ENCODE measurements around the gene GLP1R.

The GLP1R gene

GRCh38 chr6:39079197-39080125 is 30.9 kb downstream of the GLP1R start:
- TF ChIP-seq ZBTB8A (tag by site-specific recombination; IDR thresholded peaks at IDR 0.05) (no peak), ZBTB48 (tag by site-specific recombination; IDR thresholded peaks at IDR 0.05) (no peak), ZNF433 (tag by site-specific recombination; IDR thresholded peaks at IDR 0.05; ENCODE audit: low read depth) (no peak), ZNF132 (tag by site-specific recombination; IDR thresholded peaks at IDR 0.05; ENCODE audit: borderline replicate concordance) (no peak), ZNF521 (tag by site-specific recombination; IDR thresholded peaks at IDR 0.05) (no peak), TSHZ1 (tag by site-specific recombination; IDR thresholded peaks at IDR 0.05; ENCODE audit: borderline replicate concordance) (no peak), ZNF37A (tag by site-specific recombination; IDR thresholded peaks at IDR 0.05) (no peak), ZNF645 (tag by site-specific recombination; IDR thresholded peaks at IDR 0.05) (no peak), ZSCAN23 (tag by site-specific recombination; IDR thresholded peaks at IDR 0.05) (no peak), SCRT2 (tag by site-specific recombination; IDR thresholded peaks at IDR 0.05) (no peak), ZNF292 (tag by site-specific recombination; IDR thresholded peaks at IDR 0.05; ENCODE audit: borderline replicate concordance, low read depth) (no peak), ZBTB17 (tag by site-specific recombination; IDR thresholded peaks at IDR 0.05) (no peak), ZNF169 (tag by site-specific recombination; IDR thresholded peaks at IDR 0.05) (no peak), ZNF626 (tag by site-specific recombination; IDR thresholded peaks at IDR 0.05) (no peak)

GRCh38 chr6:39080246-39080875 is 31.8 kb downstream of the GLP1R start:
- Histone ChIP-seq H3K4me1 (ENCODE audit: control insufficient read depth, insufficient read depth, low read length) (no peaks in the 10 kb centered on the region), H3K9me3 (ENCODE audit: control insufficient read depth, insufficient read depth, low read depth, low read length) (no peaks in the 10 kb centered on the region), H3K27ac (ENCODE audit: extremely low read depth, low read depth, low read length) (no peak overlapping the region), H3K36me3 (ENCODE audit: control insufficient read depth in 2 of 2, insufficient read depth in 1 of 2, low read length in 2 of 2) (no peaks in the 10 kb centered on the region), H3K4me3 (ENCODE audit: low read depth, low read length) (no peak overlapping the region)
- CTCF ChIA-PET: no interaction called here
- POLR2A ChIA-PET: no interaction called here
- TF ChIP-seq HOXA7 (CRISPR knock-in tag; IDR thresholded peaks at IDR 0.05; ENCODE audit: borderline replicate concordance) (no peak), ZNF704 (tag by site-specific recombination; IDR thresholded peaks at IDR 0.05) (no peak), ZNF707 (tag by site-specific recombination; IDR thresholded peaks at IDR 0.05) (no peak), RBAK (tag by site-specific recombination; IDR thresholded peaks at IDR 0.05) (no peak), ZNF266 (tag by site-specific recombination; IDR thresholded peaks at IDR 0.05; ENCODE audit: low read depth) (no peak), OVOL3 (tag by site-specific recombination; IDR thresholded peaks at IDR 0.05) (no peak), GFI1B (tag by site-specific recombination; IDR thresholded peaks at IDR 0.05) (no peak), ZSCAN5A (tag by site-specific recombination; IDR thresholded peaks at IDR 0.05) (no peak), SALL2 (tag by site-specific recombination; IDR thresholded peaks at IDR 0.05; ENCODE audit: borderline replicate concordance) (no peak), ZNF114 (tag by site-specific recombination; IDR thresholded peaks at IDR 0.05) (no peak), ZNF391 (tag by site-specific recombination; IDR thresholded peaks at IDR 0.05; ENCODE audit: borderline replicate concordance, low read depth) (no peak), ZNF350 (tag by site-specific recombination; IDR thresholded peaks at IDR 0.05) (no peak), ZNF830 (tag by site-specific recombination; IDR thresholded peaks at IDR 0.05; ENCODE audit: low read depth) (no peak)

More at GRCh38 chr6:39079197-39080125, 30.9 kb downstream of the GLP1R start:
- Histone ChIP-seq H3K36me3 (ENCODE audit: control insufficient read depth in 2 of 2, insufficient read depth in 1 of 2, low read length in 2 of 2) (no peaks in the 10 kb centered on the region), H3K4me1 (ENCODE audit: control insufficient read depth, insufficient read depth, low read length) (no peaks in the 10 kb centered on the region), H3K27ac (ENCODE audit: extremely low read depth, low read depth, low read length) (no peak overlapping the region), H3K4me3 (ENCODE audit: low read depth, low read length) (no peak overlapping the region), H3K9me3 (ENCODE audit: control insufficient read depth, insufficient read depth, low read depth, low read length) (no peaks in the 10 kb centered on the region)
- ChIA-PET POLR2A (no interaction called here), CTCF (no interaction called here)

Measured in HEK293 (cell line).